HCT116 (cell line): Measurements from ENCODE around the gene TYMP. TPM values are rescaled to one million over a fixed set of nuclear protein-coding genes. Genes with fewer than 3 reads are reported as not detected.

Source experiments
- ATAC-seq: fragments of 200-7000 bp; cut with Tn5 transposase; 2 replicates; pipeline ENCODE4 v1.9.1; 2020; ENCODE audit warnings: mild to moderate bottlenecking, moderate library complexity
- BruUV-seq: library from RNA; stranded (reverse); fragments of 400-500 nt; replicated peaks from 2 replicates; lab custom pipeline; 2021; lab: Mats Ljungman, UMichigan
- CTCF ChIA-PET: fragments of 300-600 bp; sonication (Branson Sonifier 250); formaldehyde crosslinking; loops from one replicate; lab custom pipeline; 2021; ENCODE audit warnings: antibody characterized with exemption; lab: Charles Lee
- POLR2A ChIA-PET: fragments of 300-600, 350-600 bp; sonication (Branson Sonifier 250); formaldehyde crosslinking; loops from one replicate; lab custom pipeline; 2021; ENCODE audit warnings: antibody characterized with exemption; lab: Charles Lee
- RAD21 ChIA-PET, 2 experiments: fragments of 300-600 bp; sonication (Branson Sonifier 250); formaldehyde crosslinking; loops; one replicate each; lab custom pipeline; 2023; ENCODE audit warnings: low total read pairs in 2 of 2; ENCODE audit not compliant: uncharacterized antibody in 2 of 2, unreplicated experiment in 2 of 2, low non-redundant PET in 1 of 2; lab: Charles Lee
- DNase-seq: peaks from one replicate; pipeline ENCODE4 v3.0.0-alpha.2; 2010; ENCODE audit warnings: low read depth, low spot score
- H2AFZ ChIP-seq: fragments of 200-600 bp; shearing (Covaris generic), sonication (generic); 2 replicates; pipeline ENCODE4 v1.6.1; 2017; ENCODE audit warnings: low read depth, mixed run types, mixed read lengths, antibody characterized with exemption, low read length; ENCODE audit not compliant: poor library complexity, severe bottlenecking
- H3K27ac ChIP-seq: 2 replicates; pipeline ENCODE4 v1.5.1; 2012; ENCODE audit warnings: low read depth, low read length
- H3K27me3 ChIP-seq: fragments of 200-600 bp; sonication (generic); 2 replicates; pipeline ENCODE4 v1.6.1; 2016; ENCODE audit warnings: mixed run types, low read length, mixed read lengths; ENCODE audit not compliant: insufficient read depth
- H3K36me3 ChIP-seq, 2 experiments: fragments of 200-500 bp in 1 of 2; fragments of 200-600 bp in 1 of 2; sonication (Bioruptor generic) in 1 of 2; sonication (generic) in 1 of 2; 2 replicates each; pipeline versions ENCODE4 v1.5.1 to v1.6.1; 2014 to 2016; ENCODE audit warnings: low read length in 2 of 2, inconsistent platforms in 1 of 2, mixed read lengths in 1 of 2, mixed run types in 1 of 2; ENCODE audit not compliant: insufficient read depth in 2 of 2, control insufficient read depth in 1 of 2
- H3K4me1 ChIP-seq, 2 experiments: fragments of 200-600 bp in 1 of 2; sonication (generic) in 1 of 2; 2 replicates each; pipeline versions ENCODE4 v1.5.1 to v1.6.1; 2012 to 2017; ENCODE audit warnings: low read length in 2 of 2, inconsistent platforms in 1 of 2, mild to moderate bottlenecking in 1 of 2, mixed read lengths in 1 of 2, mixed run types in 1 of 2, moderate library complexity in 1 of 2; ENCODE audit not compliant: insufficient read depth in 2 of 2, control insufficient read depth in 1 of 2
- H3K4me2 ChIP-seq: fragments of 200-600 bp; sonication (generic); 2 replicates; pipeline ENCODE4 v1.6.1; 2017; ENCODE audit warnings: mixed run types, low read length, mixed read lengths
- H3K4me3 ChIP-seq, 2 experiments: fragments of 200-600 bp in 1 of 2; sonication (generic) in 1 of 2; replicated peaks in 1 of 2; 2 replicates each; pipeline ENCODE4 v1.5.1; 2011 to 2016; ENCODE audit warnings: low read length in 2 of 2, control low read depth in 1 of 2, low read depth in 1 of 2, mild to moderate bottlenecking in 1 of 2, mixed read lengths in 1 of 2, mixed run types in 1 of 2
- H3K79me2 ChIP-seq: fragments of 200-600 bp; sonication (generic); 2 replicates; pipeline ENCODE4 v1.6.1; 2017; ENCODE audit warnings: mild to moderate bottlenecking, mixed run types, low read length, moderate library complexity, mixed read lengths; ENCODE audit not compliant: insufficient read depth
- H3K9ac ChIP-seq: fragments of 200-600 bp; sonication (generic); 2 replicates; pipeline ENCODE4 v1.6.1; 2016; ENCODE audit warnings: low read length, mixed read lengths
- H3K9me2 ChIP-seq: fragments of 200-600 bp; sonication (generic), shearing (Covaris generic); 2 replicates; pipeline ENCODE4 v1.6.1; 2017; ENCODE audit warnings: mixed run types, mild to moderate bottlenecking, moderate library complexity; ENCODE audit not compliant: insufficient read depth
- H3K9me3 ChIP-seq, 2 experiments: fragments of 200-500 bp in 1 of 2; fragments of 200-600 bp in 1 of 2; sonication (Bioruptor generic) in 1 of 2; sonication (generic) in 1 of 2; 2 replicates each; pipeline ENCODE4 v1.6.1; 2014 to 2017; ENCODE audit warnings: low read length in 2 of 2, mixed read lengths in 2 of 2, inconsistent platforms in 1 of 2, low read depth in 1 of 2, mild to moderate bottlenecking in 1 of 2, mixed run types in 1 of 2, moderate library complexity in 1 of 2; ENCODE audit not compliant: control insufficient read depth in 1 of 2, insufficient read depth in 1 of 2
- H4K20me1 ChIP-seq: fragments of 200-600 bp; sonication (generic), shearing (Covaris generic); 2 replicates; pipeline ENCODE4 v1.6.1; 2017; ENCODE audit warnings: mixed run types, mild to moderate bottlenecking, moderate library complexity; ENCODE audit not compliant: insufficient read depth
- FOSL1 ChIP-seq: IDR thresholded peaks from 2 replicates; pipeline ENCODE4 v1.6.1; 2012; ENCODE audit warnings: low read depth
- SP1 ChIP-seq: IDR thresholded peaks from 2 replicates; pipeline ENCODE4 v1.6.1; 2012; ENCODE audit warnings: low read depth
- YY1 ChIP-seq: IDR thresholded peaks from 2 replicates; pipeline ENCODE4 v1.6.1; 2011; ENCODE audit warnings: low read length, low read depth, moderate library complexity, mild to moderate bottlenecking; ENCODE audit not compliant: insufficient replicate concordance; ENCODE audit errors: extremely low read depth
- intact Hi-C: fragments of 100-400 bp; cut with micrococcal nuclease; formaldehyde crosslinking; loops from 2 replicates; pipeline ENCODE4 v1.10.0; 2022
- total RNA-seq: library from RNA; stranded (reverse); gene quantifications from one replicate; pipeline ENCODE4 v1.2.1, GENCODE V29; 2021; ENCODE audit not compliant: unreplicated experiment
- TF ChIP-seq, protein P1 (sequence below), 3 experiments: fragments of 200-600 bp in 1 of 3; sonication (generic) in 1 of 3; IDR thresholded peaks in 2 of 3; conservative IDR thresholded peaks in 1 of 3; 2 replicates each; pipeline ENCODE4 v1.5.1; 2012 to 2017; ENCODE audit warnings: low read depth in 2 of 3, low read length in 2 of 3, antibody characterized with exemption in 1 of 3, borderline replicate concordance in 1 of 3, control low read depth in 1 of 3, mild to moderate bottlenecking in 1 of 3, mixed read lengths in 1 of 3, mixed run types in 1 of 3, moderate library complexity in 1 of 3; ENCODE audit not compliant: insufficient read depth in 1 of 3

The TYMP gene
- total RNA-seq, 1 experiment from 2014 or later: 43.2 TPM

- no peak for TF ChIP-seq SP1
- TF ChIP-seq, protein P1, sequence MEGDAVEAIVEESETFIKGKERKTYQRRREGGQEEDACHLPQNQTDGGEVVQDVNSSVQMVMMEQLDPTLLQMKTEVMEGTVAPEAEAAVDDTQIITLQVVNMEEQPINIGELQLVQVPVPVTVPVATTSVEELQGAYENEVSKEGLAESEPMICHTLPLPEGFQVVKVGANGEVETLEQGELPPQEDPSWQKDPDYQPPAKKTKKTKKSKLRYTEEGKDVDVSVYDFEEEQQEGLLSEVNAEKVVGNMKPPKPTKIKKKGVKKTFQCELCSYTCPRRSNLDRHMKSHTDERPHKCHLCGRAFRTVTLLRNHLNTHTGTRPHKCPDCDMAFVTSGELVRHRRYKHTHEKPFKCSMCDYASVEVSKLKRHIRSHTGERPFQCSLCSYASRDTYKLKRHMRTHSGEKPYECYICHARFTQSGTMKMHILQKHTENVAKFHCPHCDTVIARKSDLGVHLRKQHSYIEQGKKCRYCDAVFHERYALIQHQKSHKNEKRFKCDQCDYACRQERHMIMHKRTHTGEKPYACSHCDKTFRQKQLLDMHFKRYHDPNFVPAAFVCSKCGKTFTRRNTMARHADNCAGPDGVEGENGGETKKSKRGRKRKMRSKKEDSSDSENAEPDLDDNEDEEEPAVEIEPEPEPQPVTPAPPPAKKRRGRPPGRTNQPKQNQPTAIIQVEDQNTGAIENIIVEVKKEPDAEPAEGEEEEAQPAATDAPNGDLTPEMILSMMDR (IDR thresholded peaks at IDR 0.05 in 2 of 3, conservative IDR thresholded peaks at IDR 0.05 in 1 of 3; ENCODE audit: borderline replicate concordance in 1 of 3, insufficient read depth in 1 of 3, low read depth in 2 of 3, low read length in 2 of 3): 0 out of 6 replicates have a peak, but pooled peaks of 1 of the 3 experiments have one; percentile 10
- TF ChIP-seq YY1: no peak
- no peak for TF ChIP-seq FOSL1
- no peak for DNase-seq
- ATAC-seq: no peak
These were observed 26.2 kb downstream of the TYMP start for GRCh38 chr22:50503475-50504145.

More at GRCh38 chr22:50503475-50504145, 26.2 kb downstream of the TYMP start:
- Histone ChIP-seq H3K79me2 (peaks cover 23% of the 10 kb centered on the region), H4K20me1 (no peaks in the 10 kb centered on the region), H3K9me3 (no peaks in the 10 kb centered on the region), H2AFZ (no peak overlapping the region), H3K27ac (no peak overlapping the region), H3K4me3 (no peak overlapping the region), H3K27me3 (no peaks in the 10 kb centered on the region), H3K9me2 (no peaks in the 10 kb centered on the region), H3K9ac (no peak overlapping the region), H3K4me2 (no peak overlapping the region), H3K4me1 (peaks cover 2 to 11% of the 10 kb centered on the region in 2 experiments; a peak in 3 of 4 replicates), H3K36me3 (0 out of 4 replicates have a peak, but pooled peaks cover 0 to 8% of the 10 kb centered on the region in 2 experiments)
- BruUV-seq: no TSS peak
- POLR2A ChIA-PET: no interaction called here
- intact Hi-C loops: no loop called here
- RAD21 ChIA-PET: no interaction called here
- CTCF ChIA-PET: interaction anchor here (0.6 kb wide), 1 partner anchor 78 kb away, joined by 3 read pairs; no protein-coding TSS in a partner anchor
